NT2/D1 (cell line): ENCODE measurements around the gene CAMTA1.

Source experiments
- SUZ12 ChIP-seq: IDR thresholded peaks from 2 replicates; pipeline ENCODE4 v1.6.1; 2011; ENCODE audit not compliant: insufficient read length, insufficient read depth; ENCODE audit errors: extremely low read depth
- ZNF274 ChIP-seq: IDR thresholded peaks from 2 replicates; pipeline ENCODE4 v1.6.1; 2011; ENCODE audit warnings: mild to moderate bottlenecking, low read depth, low read length

GRCh38 chr1:7441143-7441841 is 656.0 kb downstream of the CAMTA1 start:
- TF ChIP-seq SUZ12 (no peak), ZNF274 (no peak)
